ENCODE results near the gene TOMM34. TPM values are rescaled to one million over a fixed set of nuclear protein-coding genes. Genes with fewer than 3 reads are reported as not detected.
A peak's percentile ranks its signal among the peaks of the same experiment; 100 is the strongest.

Gene TOMM34
- total RNA-seq, 2 donors from 2014 or later: 10.6 to 17.0 TPM

DNA sequence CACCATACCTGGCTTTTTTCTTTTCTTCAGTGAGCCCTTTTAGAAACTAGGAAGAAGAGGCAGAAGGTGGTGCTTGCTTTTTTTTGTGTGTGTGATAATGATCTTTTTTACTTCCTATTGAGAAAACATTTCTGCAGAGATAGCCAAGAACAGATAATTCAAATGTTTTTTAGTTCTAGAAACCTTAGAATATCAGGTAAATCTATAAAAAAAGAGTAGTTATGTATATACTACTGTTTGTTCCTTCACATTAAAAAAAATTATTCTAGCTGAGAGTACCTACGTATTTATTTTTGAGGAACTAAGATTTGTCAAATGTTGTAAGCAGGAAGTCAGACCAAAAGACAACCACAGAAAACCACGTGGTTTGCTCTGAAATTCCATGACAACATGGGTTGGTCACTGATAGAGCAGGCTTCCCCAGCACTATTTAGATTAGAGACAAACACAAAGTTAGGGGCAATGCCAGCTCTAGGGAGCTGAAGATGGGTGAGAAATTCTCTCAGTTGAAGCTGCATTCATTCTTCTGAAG, 19.0 kb upstream of the TOMM34 start:
- TF ChIP-seq CTCF (IDR thresholded peaks at IDR 0.05): no peak
- Histone ChIP-seq H3K4me1 (no peaks in the 10 kb centered on the region), H3K27me3 (no peaks in the 10 kb centered on the region), H3K4me3 (no peak overlapping the region), H3K27ac (peak overlapping the region in 1 of 2 donors; percentile 30), H3K9me3 (no peaks in the 10 kb centered on the region), H3K36me3 (peaks cover 29% of the 10 kb centered on the region)
- DNase-seq (ENCODE audit: low spot score): no peak

- Histone ChIP-seq H3K27me3 (no peaks in the 10 kb centered on the region), H3K9me3 (no peaks in the 10 kb centered on the region), H3K27ac (no peak overlapping the region), H3K4me1 (no peaks in the 10 kb centered on the region), H3K36me3 (peaks cover 34% of the 10 kb centered on the region), H3K4me3 (no peak overlapping the region)
- no peak for TF ChIP-seq CTCF (IDR thresholded peaks at IDR 0.05)
- no peak for DNase-seq (ENCODE audit: low spot score)
Observed at GRCh38 chr20:44976698-44977097, 16.5 kb upstream of the TOMM34 start.

- Histone ChIP-seq H3K27ac (no peak overlapping the region), H3K4me1 (no peaks in the 10 kb centered on the region), H3K4me3 (no peak overlapping the region), H3K36me3 (peaks cover 25% of the 10 kb centered on the region), H3K27me3 (no peaks in the 10 kb centered on the region), H3K9me3 (no peaks in the 10 kb centered on the region)
- DNase-seq (ENCODE audit: low spot score): no peak
- no peak for TF ChIP-seq CTCF (IDR thresholded peaks at IDR 0.05)
Observed at GRCh38 chr20:44973053-44973452, 12.9 kb upstream of the TOMM34 start.

GRCh38 chr20:44970243-44970757, 10.1 kb upstream of the TOMM34 start:
- Histone ChIP-seq H3K4me3 (no peak overlapping the region), H3K27ac (no peak overlapping the region), H3K27me3 (no peaks in the 10 kb centered on the region), H3K9me3 (no peaks in the 10 kb centered on the region), H3K4me1 (peaks cover 0 to 12% of the 10 kb centered on the region in 2 donors), H3K36me3 (peaks cover 23% of the 10 kb centered on the region)
- TF ChIP-seq CTCF (IDR thresholded peaks at IDR 0.05): no peak
- no peak for DNase-seq (ENCODE audit: low spot score)

- Histone ChIP-seq H3K4me1 (peaks cover 0 to 12% of the 10 kb centered on the region in 2 donors), H3K27me3 (no peaks in the 10 kb centered on the region)
- no peak for TF ChIP-seq CTCF (IDR thresholded peaks at IDR 0.05)
Observed at GRCh38 chr20:44969300-44969894, 9.2 kb upstream of the TOMM34 start.

More at GRCh38 chr20:44969300-44969894, 9.2 kb upstream of the TOMM34 start:
- no peak overlapping the region for H3K4me3 ChIP-seq
- DNase-seq (ENCODE audit: low spot score): no peak
- H3K36me3 ChIP-seq: peaks cover 14% of the 10 kb centered on the region
- no peak overlapping the region for H3K27ac ChIP-seq
- H3K9me3 ChIP-seq: no peaks in the 10 kb centered on the region

Measured in right atrium auricular region (tissue), 2 donors.